Tibial artery (tissue), 4 donors: ENCODE results near the gene RITA1.

Experiments
- DNase-seq, 2 donors: peaks; one replicate each; pipeline ENCODE4 v3.0.0-alpha.2; 2019
- H3K27ac ChIP-seq, 2 donors: fragments of 200-600 bp; sonication (generic) in 1 of 2; 1 replicate in 1 of 2; 2 replicates in 1 of 2; pipeline ENCODE4 v1.5.1; 2018 to 2019; ENCODE audit warnings: mild to moderate bottlenecking in 1 of 2
- H3K27me3 ChIP-seq, 2 donors: fragments of 200-600 bp; sonication (generic) in 1 of 2; one replicate each; pipeline versions ENCODE4 v1.5.1 to v1.6.0; 2016 to 2019
- H3K36me3 ChIP-seq, 3 donors: fragments of 200-600 bp; sonication (generic) in 2 of 3; one replicate each; pipeline ENCODE4 v1.5.1; 2016 to 2019; ENCODE audit warnings: mild to moderate bottlenecking in 2 of 3
- H3K4me1 ChIP-seq, 4 donors: fragments of 200-600 bp; sonication (generic) in 2 of 4; 1 replicate in 3 of 4; 2 replicates in 1 of 4; pipeline ENCODE4 v1.5.1; 2016 to 2019
- H3K4me3 ChIP-seq, 2 donors: fragments of 200-600 bp; sonication (generic) in 1 of 2; 1 replicate in 1 of 2; 2 replicates in 1 of 2; pipeline ENCODE4 v1.5.1; 2018 to 2019; ENCODE audit warnings: mild to moderate bottlenecking in 2 of 2
- H3K9me3 ChIP-seq, 3 donors: fragments of 200-600 bp; sonication (generic) in 1 of 3; one replicate each; pipeline ENCODE4 v1.5.1; 2016 to 2019
- CTCF ChIP-seq, 2 experiments: fragments of 200-600 bp in 1 of 2; fragments of 450-650 bp in 1 of 2; IDR thresholded peaks; one replicate each; pipeline ENCODE4 v1.5.1; 2017 to 2019; ENCODE audit warnings: antibody characterized with exemption in 2 of 2, mild to moderate bottlenecking in 1 of 2, moderate library complexity in 1 of 2
- intact Hi-C: fragments of 100-400 bp; cut with DNase I; formaldehyde crosslinking; loops from one replicate; pipeline ENCODE4 v1.15.0; 2023; ENCODE audit warnings: low total_unique reads

RITA1 gene

DNA sequence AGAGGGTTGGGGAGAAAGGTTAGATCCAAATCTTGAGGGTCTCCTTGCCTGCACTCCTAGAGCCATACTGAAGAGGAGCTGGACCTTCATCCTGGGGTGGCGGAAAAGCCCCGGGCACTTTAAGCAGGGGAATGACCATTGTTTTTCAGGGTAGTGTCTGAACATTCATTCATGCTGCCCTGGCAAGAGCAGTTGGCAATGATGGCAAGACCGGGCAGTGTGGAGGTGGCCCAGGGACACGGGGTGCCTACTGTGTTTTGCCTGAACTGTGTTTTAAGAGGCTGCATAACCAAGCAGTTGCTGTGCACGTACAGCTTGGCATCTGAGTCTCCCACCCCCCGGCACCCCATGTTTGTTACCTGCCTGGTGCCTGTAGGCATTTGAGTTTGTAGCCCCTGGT lies 50.5 kb downstream of the RITA1 start:
- no peak for TF ChIP-seq CTCF (IDR thresholded peaks at IDR 0.05)
- H3K4me1 ChIP-seq: peaks cover 4 to 98% (median 88%) of the 10 kb centered on the region in 4 donors
- no peaks in the 10 kb centered on the region for H3K9me3 ChIP-seq
- DNase-seq: no peak
- H3K36me3 ChIP-seq: peaks cover 27 to 52% (median 39%) of the 10 kb centered on the region in 3 donors
- intact Hi-C loops: no loop called here
- H3K4me3 ChIP-seq: no peak overlapping the region
- no peaks in the 10 kb centered on the region for H3K27me3 ChIP-seq
- H3K27ac ChIP-seq: peak overlapping the region; percentile 82 to 97

DNA sequence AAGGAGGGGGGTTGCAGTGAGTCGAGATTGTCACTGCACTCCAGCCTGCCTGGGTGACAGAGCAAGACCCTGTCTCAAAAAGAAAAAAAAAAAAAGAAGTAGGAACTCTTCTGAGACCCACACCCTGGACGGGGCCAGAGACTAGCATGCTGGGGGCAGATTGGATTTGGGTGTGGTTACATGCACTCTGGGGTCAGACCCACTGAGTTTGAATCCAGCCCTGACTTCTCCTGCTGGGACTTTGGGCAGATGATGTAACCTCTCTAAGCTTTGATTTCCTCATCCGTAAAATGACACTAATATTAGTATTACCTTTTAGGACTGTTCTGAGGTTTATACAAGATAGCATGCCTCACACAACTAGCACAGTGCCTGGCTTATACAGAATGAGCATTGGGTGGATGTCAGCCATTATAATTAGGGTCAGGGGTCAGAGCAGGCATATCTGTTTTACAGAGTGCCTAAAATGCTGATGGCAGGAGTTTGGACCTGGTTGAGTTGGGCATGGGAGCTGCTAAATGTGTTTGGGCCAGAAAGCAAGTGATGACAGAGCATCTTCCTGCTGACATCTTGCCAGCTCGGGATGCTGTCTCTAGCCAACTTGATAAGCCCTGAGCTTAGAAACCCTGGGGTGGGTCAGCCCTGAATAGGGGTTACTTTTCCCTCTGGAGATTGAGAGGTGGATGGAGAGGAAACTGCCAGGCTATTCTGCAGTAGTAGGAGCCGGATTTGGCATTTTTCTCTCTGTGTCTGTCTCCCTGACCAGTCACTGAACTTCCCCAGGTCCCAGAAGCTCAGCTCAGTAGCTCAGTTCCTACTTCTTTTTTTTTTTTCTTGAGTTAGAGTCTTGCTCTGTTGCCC lies 51.2 kb downstream of the RITA1 start:
- H3K36me3 ChIP-seq: peaks cover 20 to 44% (median 31%) of the 10 kb centered on the region in 3 donors
- H3K27ac ChIP-seq: peak overlapping the region; percentile 82 to 97
- DNase-seq: peak; percentile 20 to 64
- no peaks in the 10 kb centered on the region for H3K27me3 ChIP-seq
- H3K9me3 ChIP-seq: no peaks in the 10 kb centered on the region
- intact Hi-C loops: no loop called here
- H3K4me1 ChIP-seq: peaks cover 4 to 98% (median 87%) of the 10 kb centered on the region in 4 donors
- no peak for TF ChIP-seq CTCF (IDR thresholded peaks at IDR 0.05)
- no peak overlapping the region for H3K4me3 ChIP-seq

- Histone ChIP-seq H3K27me3 (no peaks in the 10 kb centered on the region), H3K9me3 (no peaks in the 10 kb centered on the region), H3K27ac (peak overlapping the region; percentile 82 to 97), H3K36me3 (peaks cover 12 to 34% (median 21%) of the 10 kb centered on the region in 3 donors), H3K4me3 (no peak overlapping the region), H3K4me1 (peaks cover 4 to 98% (median 87%) of the 10 kb centered on the region in 4 donors)
- no peak for TF ChIP-seq CTCF (IDR thresholded peaks at IDR 0.05)
- intact Hi-C loops: no loop called here
- DNase-seq: peak; percentile 12 to 29
Measured at GRCh38 chr12:113237748-113238147, 52.2 kb downstream of the RITA1 start.

- intact Hi-C loops: no loop called here
- TF ChIP-seq CTCF (IDR thresholded peaks at IDR 0.05): no peak
- Histone ChIP-seq H3K4me3 (no peak overlapping the region), H3K4me1 (peaks cover 4 to 98% (median 88%) of the 10 kb centered on the region in 4 donors), H3K9me3 (no peaks in the 10 kb centered on the region), H3K27me3 (no peaks in the 10 kb centered on the region), H3K36me3 (peaks cover 12 to 28% (median 16%) of the 10 kb centered on the region in 3 donors), H3K27ac (peak overlapping the region; percentile 82 to 97)
- no peak for DNase-seq
Measured at GRCh38 chr12:113238309-113238708, 52.8 kb downstream of the RITA1 start.

GRCh38 chr12:113239288-113239771 lies 53.8 kb downstream of the RITA1 start:
- no peak for TF ChIP-seq CTCF (IDR thresholded peaks at IDR 0.05)
- Histone ChIP-seq H3K4me3 (no peak overlapping the region), H3K9me3 (no peaks in the 10 kb centered on the region), H3K27me3 (no peaks in the 10 kb centered on the region), H3K27ac (peak overlapping the region; percentile 82 to 97), H3K4me1 (peaks cover 4 to 98% (median 91%) of the 10 kb centered on the region in 4 donors), H3K36me3 (peaks cover 5 to 18% (median 8%) of the 10 kb centered on the region in 3 donors)
- peak; percentile 66 to 80 for DNase-seq
- intact Hi-C loops: no loop called here
